Mesendoderm (in vitro differentiated cells): ENCODE data around the gene ACAD11.

Experiments
- DNase-seq: peaks from one replicate; pipeline ENCODE4 v3.0.0; 2013
- H2AK5ac ChIP-seq: 2 replicates; pipeline ENCODE4 v1.6.1; 2013; ENCODE audit warnings: low read length, inconsistent platforms
- H2BK120ac ChIP-seq: 2 replicates; pipeline ENCODE4 v1.6.1; 2013; ENCODE audit warnings: low read depth, mild to moderate bottlenecking, low read length, moderate library complexity, mixed read lengths
- H2BK15ac ChIP-seq: replicated peaks from 2 replicates; pipeline ENCODE4 v1.6.1; 2013; ENCODE audit warnings: low read depth, mild to moderate bottlenecking, moderate library complexity
- H2BK5ac ChIP-seq: 2 replicates; pipeline ENCODE4 v1.6.1; 2013; ENCODE audit warnings: low read length, inconsistent platforms
- H3K18ac ChIP-seq: 2 replicates; pipeline ENCODE4 v1.6.1; 2013; ENCODE audit warnings: mild to moderate bottlenecking, low read length, mixed read lengths
- H3K23ac ChIP-seq: one replicate; pipeline ENCODE4 v1.6.1; 2013; ENCODE audit warnings: low read length
- H3K27ac ChIP-seq: 2 replicates; pipeline ENCODE4 v1.5.1; 2013; ENCODE audit warnings: low read depth, mild to moderate bottlenecking, inconsistent platforms, low read length, moderate library complexity
- H3K27me3 ChIP-seq: 2 replicates; pipeline ENCODE4 v1.6.1; 2013; ENCODE audit warnings: low read length, control low read depth, mild to moderate bottlenecking, inconsistent platforms; ENCODE audit not compliant: insufficient read depth, poor library complexity
- H3K36me3 ChIP-seq: 2 replicates; pipeline ENCODE4 v1.6.1; 2013; ENCODE audit warnings: low read length, inconsistent platforms; ENCODE audit not compliant: control insufficient read depth, insufficient read depth
- H3K4ac ChIP-seq: one replicate; pipeline ENCODE4 v1.6.1; 2013; ENCODE audit warnings: low read depth, mild to moderate bottlenecking, low read length, moderate library complexity
- H3K4me1 ChIP-seq: 2 replicates; pipeline ENCODE4 v1.6.1; 2013; ENCODE audit warnings: low read depth, low read length, inconsistent platforms; ENCODE audit not compliant: control insufficient read depth
- H3K4me2 ChIP-seq: 2 replicates; pipeline ENCODE4 v1.6.1; 2013; ENCODE audit warnings: low read length
- H3K4me3 ChIP-seq: 2 replicates; pipeline ENCODE4 v1.5.1; 2013; ENCODE audit warnings: mild to moderate bottlenecking, low read length
- H3K56ac ChIP-seq: one replicate; pipeline ENCODE4 v1.6.1; 2013; ENCODE audit warnings: low read length
- H3K79me1 ChIP-seq: 2 replicates; pipeline ENCODE4 v1.6.1; 2013; ENCODE audit warnings: low read length, inconsistent platforms
- H3K79me2 ChIP-seq: 2 replicates; pipeline ENCODE4 v1.6.1; 2013; ENCODE audit warnings: mild to moderate bottlenecking, low read length; ENCODE audit not compliant: control insufficient read depth, insufficient read depth
- H3K9ac ChIP-seq: 2 replicates; pipeline ENCODE4 v1.6.1; 2013; ENCODE audit warnings: low read length, inconsistent platforms
- H4K5ac ChIP-seq: one replicate; pipeline ENCODE4 v1.6.1; 2013; ENCODE audit warnings: low read length
- H4K8ac ChIP-seq: one replicate; pipeline ENCODE4 v1.6.1; 2013; ENCODE audit warnings: low read depth, mild to moderate bottlenecking, control low read depth, low read length, moderate library complexity
- WGBS: extraction: QIAGEN DNeasy Blood & Tissue Kit; methylation state at CpG from one replicate; pipeline ENCODE4 v1.1.7; 2013; ENCODE audit warnings: low lambda C conversion rate, missing lambda C conversion rate; ENCODE audit not compliant: insufficient coverage; ENCODE audit errors: extremely low coverage; 5-methylcytosine and 5-hydroxymethylcytosine counted together

The ACAD11 gene

GRCh38 chr3:132593241-132593946 is 66.2 kb downstream of the ACAD11 start:
- WGBS = no CpG with 5 or more reads among the region's 1 CpG
- no peaks in the 10 kb centered on the region for H3K36me3 ChIP-seq
- no peak overlapping the region for H4K8ac ChIP-seq
- no peak overlapping the region for H3K23ac ChIP-seq
- DNase-seq = no peak
- H3K27ac ChIP-seq = no peak overlapping the region
- no peaks in the 10 kb centered on the region for H3K27me3 ChIP-seq
- H2BK5ac ChIP-seq = no peak overlapping the region
- no peak overlapping the region for H3K18ac ChIP-seq
- H3K79me1 ChIP-seq = no peaks in the 10 kb centered on the region
- H3K79me2 ChIP-seq = no peaks in the 10 kb centered on the region
- no peak overlapping the region for H3K4me3 ChIP-seq
- H2BK120ac ChIP-seq = no peak overlapping the region
- no peaks in the 10 kb centered on the region for H3K4me1 ChIP-seq
- H2BK15ac ChIP-seq = no peak overlapping the region
- no peak overlapping the region for H3K4ac ChIP-seq
- no peak overlapping the region for H4K5ac ChIP-seq
- H3K56ac ChIP-seq = no peak overlapping the region
- no peak overlapping the region for H3K9ac ChIP-seq
- no peak overlapping the region for H3K4me2 ChIP-seq
- H2AK5ac ChIP-seq = no peak overlapping the region

GRCh38 chr3:132592216-132592615 is 67.4 kb downstream of the ACAD11 start:
- DNase-seq = no peak
- Histone ChIP-seq H3K4me1 (no peaks in the 10 kb centered on the region), H4K5ac (no peak overlapping the region), H3K4me3 (no peak overlapping the region), H3K4ac (no peak overlapping the region), H3K56ac (no peak overlapping the region), H3K4me2 (no peak overlapping the region), H2AK5ac (no peak overlapping the region), H3K27me3 (no peaks in the 10 kb centered on the region), H3K23ac (no peak overlapping the region), H3K79me2 (no peaks in the 10 kb centered on the region), H3K27ac (no peak overlapping the region), H2BK120ac (no peak overlapping the region), H2BK5ac (no peak overlapping the region), H3K79me1 (no peaks in the 10 kb centered on the region), H4K8ac (no peak overlapping the region), H2BK15ac (no peak overlapping the region), H3K36me3 (no peaks in the 10 kb centered on the region), H3K18ac (no peak overlapping the region), H3K9ac (no peak overlapping the region)

- Histone ChIP-seq H3K27me3 (no peaks in the 10 kb centered on the region), H3K79me2 (no peaks in the 10 kb centered on the region), H4K8ac (no peak overlapping the region), H2BK120ac (no peak overlapping the region), H3K4ac (no peak overlapping the region), H3K27ac (no peak overlapping the region), H3K18ac (no peak overlapping the region), H3K36me3 (no peaks in the 10 kb centered on the region), H3K23ac (no peak overlapping the region), H4K5ac (no peak overlapping the region), H2BK5ac (no peak overlapping the region), H3K4me2 (no peak overlapping the region), H3K4me3 (no peak overlapping the region), H3K56ac (no peak overlapping the region), H3K79me1 (no peaks in the 10 kb centered on the region), H2AK5ac (no peak overlapping the region), H3K4me1 (no peaks in the 10 kb centered on the region), H3K9ac (no peak overlapping the region), H2BK15ac (no peak overlapping the region)
- DNase-seq = no peak
- no CpG with 5 or more reads among the region's 1 CpG for WGBS
Observed at GRCh38 chr3:132587401-132587800, 72.2 kb downstream of the ACAD11 start.

- no peaks in the 10 kb centered on the region for H3K4me1 ChIP-seq
- H3K36me3 ChIP-seq = no peaks in the 10 kb centered on the region
- H3K18ac ChIP-seq = no peak overlapping the region
- H3K4ac ChIP-seq = no peak overlapping the region
- no peak overlapping the region for H3K4me3 ChIP-seq
- no peak overlapping the region for H2AK5ac ChIP-seq
- no peak overlapping the region for H3K27ac ChIP-seq
- H4K5ac ChIP-seq = no peak overlapping the region
- no peaks in the 10 kb centered on the region for H3K79me1 ChIP-seq
- H3K79me2 ChIP-seq = no peaks in the 10 kb centered on the region
- no peak for DNase-seq
- no peak overlapping the region for H4K8ac ChIP-seq
- no peak overlapping the region for H3K23ac ChIP-seq
- no peak overlapping the region for H3K56ac ChIP-seq
- H2BK15ac ChIP-seq = no peak overlapping the region
- no CpG with 5 or more reads among the region's 5 CpGs for WGBS
- no peak overlapping the region for H3K4me2 ChIP-seq
- H3K27me3 ChIP-seq = no peaks in the 10 kb centered on the region
- H2BK5ac ChIP-seq = no peak overlapping the region
- no peak overlapping the region for H2BK120ac ChIP-seq
- no peak overlapping the region for H3K9ac ChIP-seq
Observed at GRCh38 chr3:132573797-132574211, 85.8 kb downstream of the ACAD11 start.

- Histone ChIP-seq H3K36me3 (no peaks in the 10 kb centered on the region), H3K27ac (no peak overlapping the region), H4K5ac (no peak overlapping the region), H3K4me3 (no peak overlapping the region), H2BK15ac (no peak overlapping the region), H3K4ac (no peak overlapping the region), H4K8ac (no peak overlapping the region), H3K4me1 (no peaks in the 10 kb centered on the region), H3K79me2 (no peaks in the 10 kb centered on the region), H3K4me2 (no peak overlapping the region), H3K18ac (no peak overlapping the region), H3K23ac (no peak overlapping the region), H3K27me3 (no peaks in the 10 kb centered on the region), H3K9ac (no peak overlapping the region), H2BK5ac (no peak overlapping the region), H2AK5ac (no peak overlapping the region), H3K79me1 (no peaks in the 10 kb centered on the region), H2BK120ac (no peak overlapping the region), H3K56ac (no peak overlapping the region)
- no peak for DNase-seq
- no CpG with 5 or more reads among the region's 2 CpGs for WGBS
Observed at GRCh38 chr3:132570016-132570415, 89.6 kb downstream of the ACAD11 start.

- Histone ChIP-seq H2AK5ac (no peak overlapping the region), H3K23ac (no peak overlapping the region), H2BK5ac (no peak overlapping the region), H3K36me3 (no peaks in the 10 kb centered on the region), H3K79me1 (no peaks in the 10 kb centered on the region), H3K4me1 (no peaks in the 10 kb centered on the region), H4K5ac (no peak overlapping the region), H3K4me2 (no peak overlapping the region), H3K79me2 (no peaks in the 10 kb centered on the region), H2BK15ac (no peak overlapping the region), H3K9ac (no peak overlapping the region), H3K18ac (no peak overlapping the region), H2BK120ac (no peak overlapping the region), H3K4me3 (no peak overlapping the region), H3K27me3 (no peaks in the 10 kb centered on the region), H3K27ac (no peak overlapping the region), H3K4ac (no peak overlapping the region), H4K8ac (no peak overlapping the region), H3K56ac (no peak overlapping the region)
- WGBS = no CpG with 5 or more reads among the region's 1 CpG
- no peak for DNase-seq
Observed at GRCh38 chr3:132569580-132569979, 90.0 kb downstream of the ACAD11 start.
